Esophagus squamous epithelium (tissue), 4 donors: ENCODE data around the gene AADACL3.

Experiments used
- CTCF ChIP-seq, 6 experiments: fragments of 450-650 bp in 4 of 6; fragments of 200-600 bp in 2 of 6; sonication (generic) in 2 of 6; IDR thresholded peaks; one replicate each; pipeline ENCODE4 v1.5.1; 2016 to 2019; ENCODE audit warnings: antibody characterized with exemption in 6 of 6, mild to moderate bottlenecking in 4 of 6, moderate library complexity in 4 of 6
- POLR2A ChIP-seq, 4 donors: fragments of 450-650 bp; IDR thresholded peaks; one replicate each; pipeline ENCODE4 v1.6.1; 2017; ENCODE audit warnings: antibody characterized with exemption in 4 of 4, mild to moderate bottlenecking in 4 of 4, moderate library complexity in 3 of 4

DNA sequence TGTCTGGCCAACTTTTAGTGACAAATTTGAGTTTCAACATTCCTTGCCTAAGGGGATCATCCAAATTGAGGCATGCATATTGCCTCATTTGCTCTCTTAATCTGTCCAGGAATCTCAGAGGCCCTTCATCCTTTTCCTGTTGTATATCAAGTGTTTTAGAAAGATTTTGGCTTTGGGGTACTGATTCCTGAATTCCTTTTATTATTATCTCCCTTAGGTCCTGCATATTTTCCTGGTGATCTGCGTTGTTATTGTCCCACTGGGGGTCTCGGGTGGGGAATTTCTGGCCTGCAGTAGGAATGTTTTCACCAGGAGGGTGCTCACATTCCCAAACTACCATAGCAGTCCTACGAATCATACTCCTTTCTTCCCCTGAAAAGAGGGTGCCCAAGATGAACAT lies 4.4 kb upstream of the AADACL3 start:
- TF ChIP-seq POLR2A (IDR thresholded peaks at IDR 0.05) (no peak), CTCF (IDR thresholded peaks at IDR 0.05) (no peak)
